HUES6 (cell line): Measurements from ENCODE around the gene CDK17.
A peak's percentile ranks its signal among the peaks of the same experiment; 100 is the strongest.
"Not testable (repeated sequence)": the region's sequence is repeated elsewhere in the genome, so short reads cannot be mapped to it uniquely, and the experiment has no call there.

Experiments
- H3K27ac ChIP-seq: 2 replicates; pipeline ENCODE4 v1.7.0; 2013; ENCODE audit warnings: low read depth, mild to moderate bottlenecking, low read length, inconsistent platforms
- H3K27me3 ChIP-seq: 2 replicates; pipeline ENCODE4 v1.6.1; 2013; ENCODE audit warnings: low read length; ENCODE audit not compliant: control insufficient read depth, insufficient read depth
- H3K36me3 ChIP-seq: 2 replicates; pipeline ENCODE4 v1.6.1; 2013; ENCODE audit warnings: low read length; ENCODE audit not compliant: control insufficient read depth, insufficient read depth
- H3K4me1 ChIP-seq: 2 replicates; pipeline ENCODE4 v1.6.1; 2013; ENCODE audit warnings: low read length; ENCODE audit not compliant: control insufficient read depth, insufficient read depth
- H3K4me3 ChIP-seq: 2 replicates; pipeline ENCODE4 v1.5.1; 2013; ENCODE audit warnings: low read depth, low read length
- H3K9ac ChIP-seq: one replicate; pipeline ENCODE4 v1.6.1; 2013; ENCODE audit warnings: mild to moderate bottlenecking, low read length
- H3K9me3 ChIP-seq: 2 replicates; pipeline ENCODE4 v1.6.1; 2013; ENCODE audit warnings: low read depth, low read length; ENCODE audit not compliant: control insufficient read depth, insufficient read depth

Gene CDK17

DNA sequence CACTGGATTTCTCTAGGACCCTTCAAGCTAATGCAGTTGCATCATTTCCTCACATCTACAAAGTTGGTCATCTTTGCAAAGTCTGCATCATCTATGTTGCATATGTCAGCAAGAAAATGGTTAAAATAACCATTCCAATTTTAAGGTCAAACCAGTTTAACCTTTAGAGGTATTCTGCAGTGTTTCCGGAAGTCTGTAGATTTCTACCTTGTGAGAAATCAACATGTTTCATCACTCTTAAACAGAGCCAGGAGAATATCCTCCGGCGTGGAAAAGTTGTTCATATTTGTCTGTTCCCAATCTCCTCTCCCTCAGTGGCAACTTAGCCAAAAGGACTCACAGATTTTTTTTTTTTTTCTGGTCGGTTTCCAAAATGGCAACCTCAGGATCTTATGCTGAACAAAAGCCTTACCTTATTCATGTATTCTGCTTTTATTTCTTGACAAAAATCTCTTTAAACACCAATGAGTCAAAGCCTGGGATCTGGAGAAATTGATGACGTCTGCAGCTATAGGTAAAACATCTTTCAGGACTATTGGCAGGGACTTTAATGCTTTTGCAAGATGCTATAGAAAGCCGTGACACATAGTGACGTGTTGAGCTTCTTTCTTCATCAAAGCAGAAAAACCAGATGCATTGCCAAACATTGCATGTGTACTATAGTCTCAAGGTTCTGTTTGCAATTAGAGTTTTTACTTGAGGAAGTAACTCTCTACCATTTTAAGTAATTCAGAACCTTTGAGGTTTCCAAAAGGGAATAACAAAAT is 16.0 kb upstream of the CDK17 start:
- H3K9ac ChIP-seq: no peak overlapping the region
- no peaks in the 10 kb centered on the region for H3K36me3 ChIP-seq
- H3K27ac ChIP-seq: no peak overlapping the region
- H3K4me1 ChIP-seq: no peaks in the 10 kb centered on the region
- H3K27me3 ChIP-seq: no peaks in the 10 kb centered on the region
- no peak overlapping the region for H3K4me3 ChIP-seq
- no peaks in the 10 kb centered on the region for H3K9me3 ChIP-seq

DNA sequence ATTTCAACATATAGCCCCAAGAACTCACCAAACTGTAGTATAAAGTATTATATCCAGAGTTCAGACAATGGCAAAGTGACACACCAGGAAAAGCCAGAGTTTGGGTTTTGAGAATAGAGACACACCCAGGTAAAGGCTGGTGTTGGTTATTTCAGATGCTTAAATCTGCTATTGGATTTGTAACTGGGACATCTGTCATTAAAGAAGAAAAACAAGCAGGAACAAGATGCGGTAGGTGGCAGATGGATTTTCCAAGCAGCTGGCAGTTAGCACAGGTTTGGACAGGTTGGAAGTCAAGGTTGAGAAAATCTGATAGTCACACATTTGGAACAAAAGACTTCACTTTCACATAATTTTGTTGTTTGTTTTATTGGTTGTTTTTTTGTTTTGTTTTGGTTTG is 14.4 kb upstream of the CDK17 start:
- H3K4me1 ChIP-seq: no peaks in the 10 kb centered on the region
- H3K36me3 ChIP-seq: no peaks in the 10 kb centered on the region
- H3K27ac ChIP-seq: no peak overlapping the region
- no peaks in the 10 kb centered on the region for H3K9me3 ChIP-seq
- H3K4me3 ChIP-seq: no peak overlapping the region
- no peak overlapping the region for H3K9ac ChIP-seq
- H3K27me3 ChIP-seq: no peaks in the 10 kb centered on the region

DNA sequence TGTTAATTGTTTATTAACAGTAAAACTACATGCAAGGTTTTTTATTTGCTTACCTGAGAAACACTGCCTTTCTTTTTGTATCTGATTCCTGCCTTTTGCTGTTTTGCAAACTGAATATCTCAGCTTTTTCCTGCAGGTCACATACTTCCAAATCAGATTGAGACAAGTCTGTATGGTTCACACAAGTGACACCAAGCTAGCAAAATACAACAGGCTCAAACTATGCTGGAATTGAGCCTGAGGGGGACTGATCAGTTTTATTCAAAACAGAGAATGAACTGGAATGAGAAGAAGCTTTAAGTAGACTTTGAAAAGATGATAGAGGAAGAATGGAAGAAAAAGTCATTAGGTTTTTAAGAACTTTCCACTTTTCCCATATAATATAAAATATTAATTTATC is 12.2 kb upstream of the CDK17 start:
- Histone ChIP-seq H3K9ac (no peak overlapping the region), H3K4me1 (no peaks in the 10 kb centered on the region), H3K27me3 (no peaks in the 10 kb centered on the region), H3K36me3 (no peaks in the 10 kb centered on the region), H3K9me3 (no peaks in the 10 kb centered on the region), H3K27ac (no peak overlapping the region), H3K4me3 (no peak overlapping the region)

- Histone ChIP-seq H3K27me3 (no peaks in the 10 kb centered on the region), H3K9me3 (no peaks in the 10 kb centered on the region), H3K4me1 (no peaks in the 10 kb centered on the region), H3K27ac (no peak overlapping the region), H3K36me3 (no peaks in the 10 kb centered on the region), H3K9ac (no peak overlapping the region), H3K4me3 (no peak overlapping the region)
These were observed 9.5 kb upstream of the CDK17 start for GRCh38 chr12:96409731-96410130.

- no peaks in the 10 kb centered on the region for H3K36me3 ChIP-seq
- no peaks in the 10 kb centered on the region for H3K27me3 ChIP-seq
- H3K27ac ChIP-seq: no peak overlapping the region
- no peak overlapping the region for H3K9ac ChIP-seq
- no peaks in the 10 kb centered on the region for H3K9me3 ChIP-seq
- no peak overlapping the region for H3K4me3 ChIP-seq
- no peaks in the 10 kb centered on the region for H3K4me1 ChIP-seq
These were observed 8.8 kb upstream of the CDK17 start for GRCh38 chr12:96408993-96409392.

DNA sequence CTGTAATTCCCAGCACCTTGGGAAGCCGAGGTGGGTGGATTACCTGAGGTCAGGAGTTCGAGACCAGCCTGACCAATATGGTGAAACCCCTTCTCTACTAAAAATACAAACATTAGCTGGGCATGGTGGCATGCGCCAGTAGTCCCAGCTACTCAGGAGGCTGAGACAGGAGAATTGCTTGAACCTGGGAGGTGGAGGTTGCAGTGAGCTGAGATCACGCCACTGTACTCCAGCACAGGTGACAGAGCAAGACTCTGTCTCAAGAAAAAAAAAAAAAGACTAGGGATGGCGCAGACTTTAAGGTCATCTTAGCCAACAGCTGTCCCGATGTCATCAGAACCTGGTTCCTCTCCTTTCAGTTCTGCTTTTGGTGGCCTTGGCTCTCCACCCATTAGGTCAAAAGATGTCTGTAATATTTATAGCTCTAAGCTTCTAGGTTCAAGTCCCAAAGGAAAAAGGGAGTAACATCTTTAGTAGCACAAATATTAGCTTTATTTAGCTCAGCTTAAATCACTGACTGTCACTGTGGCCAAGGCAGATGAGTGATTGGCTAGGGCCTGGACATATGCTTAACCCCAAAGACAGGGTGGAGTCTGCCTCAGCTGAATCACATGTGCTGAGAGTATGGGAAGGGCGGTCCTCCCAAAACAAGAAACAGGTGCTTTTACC is 7.3 kb upstream of the CDK17 start:
- H3K27me3 ChIP-seq, H3K4me1 ChIP-seq, H3K27ac ChIP-seq, H3K36me3 ChIP-seq, H3K9me3 ChIP-seq, H3K9ac ChIP-seq, H3K4me3 ChIP-seq: not testable (repeated sequence)

DNA sequence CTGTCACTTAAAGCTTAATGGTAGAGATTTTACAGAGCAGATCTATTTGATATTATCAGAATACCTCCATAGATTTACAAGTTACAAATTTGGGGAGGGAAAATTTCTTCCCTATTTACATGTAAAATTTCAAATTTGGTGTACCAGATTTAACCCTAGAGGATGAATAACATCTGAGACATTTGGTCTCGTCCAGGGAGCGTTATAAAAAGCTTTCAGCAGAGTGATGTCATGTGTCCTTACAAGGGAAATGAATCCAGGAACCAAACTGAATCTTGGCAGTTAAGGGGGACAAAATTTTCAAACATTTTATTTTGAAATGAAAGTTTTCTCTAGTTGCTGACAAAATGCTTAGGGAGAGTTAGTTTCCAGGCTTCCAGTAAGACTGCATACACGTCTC is 4.5 kb upstream of the CDK17 start:
- Histone ChIP-seq H3K9ac (no peak overlapping the region), H3K4me1 (peaks cover 12% of the 10 kb centered on the region), H3K27ac (no peak overlapping the region), H3K9me3 (no peaks in the 10 kb centered on the region), H3K36me3 (no peaks in the 10 kb centered on the region), H3K4me3 (no peak overlapping the region), H3K27me3 (no peaks in the 10 kb centered on the region)

DNA sequence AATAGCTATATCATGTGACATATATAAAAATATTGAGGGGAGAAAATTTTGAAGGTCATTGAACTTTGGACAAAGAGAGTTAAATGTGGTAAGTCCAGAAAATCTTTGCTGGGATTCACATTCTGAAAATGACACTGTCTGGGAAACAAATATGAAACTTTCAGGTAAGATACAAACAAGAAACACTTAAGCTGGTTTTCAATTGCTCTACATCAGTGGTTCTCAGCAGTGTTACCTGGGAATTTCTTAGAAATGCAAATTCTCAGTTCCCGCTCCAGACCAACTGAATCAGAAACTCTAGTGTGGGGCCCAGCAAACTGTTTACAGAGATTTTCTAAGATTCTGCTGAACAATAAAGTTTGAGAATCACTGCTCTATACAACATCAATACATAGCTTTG is 3.6 kb upstream of the CDK17 start:
- no peak overlapping the region for H3K27ac ChIP-seq
- no peak overlapping the region for H3K4me3 ChIP-seq
- no peaks in the 10 kb centered on the region for H3K9me3 ChIP-seq
- H3K9ac ChIP-seq: no peak overlapping the region
- H3K4me1 ChIP-seq: peaks cover 12% of the 10 kb centered on the region
- no peaks in the 10 kb centered on the region for H3K36me3 ChIP-seq
- no peaks in the 10 kb centered on the region for H3K27me3 ChIP-seq

DNA sequence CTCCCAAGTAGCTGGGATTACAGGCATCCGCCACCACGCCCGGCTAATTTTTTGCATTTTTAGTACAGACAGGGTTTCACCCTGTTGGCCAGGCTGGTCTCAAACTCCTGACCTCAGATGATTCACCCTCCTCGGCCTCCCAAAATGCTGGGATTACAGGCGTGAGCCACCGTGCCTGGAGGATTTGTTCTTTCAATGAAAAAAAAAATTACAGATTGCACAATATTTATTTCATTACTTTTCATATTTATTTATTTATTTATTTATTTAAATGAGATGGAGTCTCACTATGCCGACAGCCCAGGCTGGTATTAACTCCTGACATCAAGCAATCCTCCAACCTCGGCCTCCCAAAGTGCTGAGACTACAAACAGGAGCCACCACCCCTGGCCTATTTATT is 2.3 kb upstream of the CDK17 start:
- not testable (repeated sequence) for H3K4me3 ChIP-seq, H3K27ac ChIP-seq, H3K27me3 ChIP-seq, H3K36me3 ChIP-seq, H3K9me3 ChIP-seq, H3K9ac ChIP-seq
- H3K4me1 ChIP-seq: peaks cover 21% of the 10 kb centered on the region

DNA sequence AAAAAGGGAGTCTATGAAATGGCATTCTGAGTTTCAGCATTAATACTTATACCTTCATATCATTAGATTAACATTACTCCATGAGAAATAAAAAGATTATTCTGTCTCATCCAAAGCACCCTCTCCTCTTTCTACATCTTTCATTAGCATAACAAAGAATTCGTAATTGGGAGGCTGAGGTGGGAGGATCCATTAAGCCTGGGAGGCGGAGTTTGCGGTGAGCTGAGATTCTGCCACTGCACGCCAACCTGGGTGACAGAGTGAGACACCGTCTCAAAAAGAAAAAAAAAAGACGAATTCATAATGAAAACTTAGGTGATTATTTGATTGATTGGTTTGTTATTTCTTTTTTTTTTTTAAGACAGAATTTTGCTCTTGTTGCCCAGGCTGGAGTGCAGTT is 1.8 kb upstream of the CDK17 start:
- Histone ChIP-seq H3K36me3 (no peaks in the 10 kb centered on the region), H3K9ac (no peak overlapping the region), H3K4me3 (no peak overlapping the region; the same call in 1 of the 2 replicates), H3K9me3 (no peaks in the 10 kb centered on the region), H3K4me1 (peaks cover 24% of the 10 kb centered on the region), H3K27ac (no peak overlapping the region), H3K27me3 (no peaks in the 10 kb centered on the region)

GRCh38 chr12:96401076-96401871 is 1.0 kb upstream of the CDK17 start:
- Histone ChIP-seq H3K4me1 (peaks cover 24% of the 10 kb centered on the region), H3K36me3 (no peaks in the 10 kb centered on the region), H3K4me3 (peak overlapping the region; percentile 92), H3K9me3 (no peaks in the 10 kb centered on the region), H3K27me3 (no peaks in the 10 kb centered on the region), H3K27ac (no peak overlapping the region), H3K9ac (peak overlapping the region; percentile 37)
